Subcutaneous abdominal adipose tissue (tissue), 5 donors: ENCODE data around the gene ARHGAP15.

Experiments
- H3K27ac ChIP-seq: one replicate; pipeline ENCODE4 v1.7.0; 2013; ENCODE audit warnings: low read depth, mild to moderate bottlenecking, inconsistent platforms, low read length, moderate library complexity
- H3K27me3 ChIP-seq, 5 donors: one replicate each; pipeline ENCODE4 v1.7.0; 2013; ENCODE audit warnings: low read length in 5 of 5, inconsistent platforms in 1 of 5; ENCODE audit not compliant: control insufficient read depth in 5 of 5, insufficient read depth in 4 of 5
- H3K36me3 ChIP-seq, 5 donors: one replicate each; pipeline ENCODE4 v1.7.0; 2013; ENCODE audit warnings: low read length in 5 of 5; ENCODE audit not compliant: control insufficient read depth in 5 of 5, insufficient read depth in 5 of 5
- H3K4me1 ChIP-seq, 5 donors: one replicate each; pipeline ENCODE4 v1.7.0; 2013; ENCODE audit warnings: low read length in 5 of 5, mild to moderate bottlenecking in 3 of 5, moderate library complexity in 1 of 5; ENCODE audit not compliant: control insufficient read depth in 5 of 5, insufficient read depth in 5 of 5
- H3K4me3 ChIP-seq, 5 donors: one replicate each; pipeline ENCODE4 v1.7.0; 2013; ENCODE audit warnings: low read length in 5 of 5, low read depth in 1 of 5
- H3K9ac ChIP-seq, 5 donors: one replicate each; pipeline ENCODE4 v1.7.0; 2013; ENCODE audit warnings: low read length in 5 of 5, mild to moderate bottlenecking in 4 of 5, moderate library complexity in 3 of 5
- H3K9me3 ChIP-seq, 5 donors: one replicate each; pipeline ENCODE4 v1.7.0; 2013; ENCODE audit warnings: low read length in 5 of 5; ENCODE audit not compliant: control insufficient read depth in 5 of 5
- donor health status: healthy.
- donor health status: healthy.
- donor health status: healthy.
- donor health status: healthy.
- donor health status: healthy.

ARHGAP15 gene

DNA sequence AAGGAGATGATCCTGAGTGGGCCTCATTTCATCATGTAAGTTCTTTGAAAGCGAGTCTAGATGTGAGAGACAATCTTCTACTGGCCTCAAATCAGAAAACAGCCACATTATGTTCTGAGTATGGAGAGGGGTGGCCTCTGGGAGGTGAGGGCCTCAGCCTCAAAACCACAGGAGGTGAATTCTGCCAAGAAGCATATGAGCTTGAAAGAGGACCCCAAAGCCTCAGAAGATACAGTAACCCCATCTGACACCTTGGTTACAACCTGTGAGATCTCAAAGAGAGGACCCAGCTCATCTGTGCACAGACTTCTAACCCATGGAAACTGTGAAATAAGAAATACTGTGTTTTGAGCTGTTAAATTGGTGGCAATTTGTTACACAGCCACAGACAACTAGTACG lies 200.1 kb downstream of the ARHGAP15 start:
- H3K27ac ChIP-seq, result no peak overlapping the region
- no peaks in the 10 kb centered on the region for H3K36me3 ChIP-seq
- H3K9me3 ChIP-seq, result no peaks in the 10 kb centered on the region
- no peak overlapping the region for H3K4me3 ChIP-seq
- no peak overlapping the region for H3K9ac ChIP-seq
- no peaks in the 10 kb centered on the region for H3K4me1 ChIP-seq
- H3K27me3 ChIP-seq, result no peaks in the 10 kb centered on the region

DNA sequence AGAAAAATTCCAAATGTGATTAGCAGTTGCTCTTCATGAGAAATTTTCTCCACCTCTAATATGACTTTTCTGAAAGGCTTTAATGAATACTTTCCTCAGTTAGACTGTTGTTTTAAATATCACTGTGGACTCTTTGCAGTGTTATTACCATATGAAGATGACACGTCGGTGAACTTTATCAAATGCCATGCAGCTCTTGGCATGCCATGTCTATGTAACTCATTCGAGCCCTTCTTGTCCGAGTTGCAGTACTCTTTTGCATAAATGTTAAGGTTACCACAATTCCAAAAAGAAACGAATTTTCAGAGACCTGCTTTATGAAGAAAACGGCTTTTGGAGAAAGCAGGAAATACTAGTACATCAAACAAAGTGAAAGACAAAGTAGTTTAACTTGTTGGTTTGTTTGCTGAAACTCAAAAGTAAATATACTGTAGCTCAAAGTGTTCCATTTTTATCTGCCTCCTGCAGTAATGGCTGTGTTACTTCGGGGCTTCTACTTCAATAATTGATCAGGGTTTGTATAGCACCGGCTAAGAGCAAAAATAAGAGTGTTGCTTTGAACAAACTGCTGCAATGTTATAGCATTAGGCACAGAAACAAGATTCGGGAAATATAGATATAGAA lies 204.1 kb downstream of the ARHGAP15 start:
- no peaks in the 10 kb centered on the region for H3K9me3 ChIP-seq
- no peaks in the 10 kb centered on the region for H3K36me3 ChIP-seq
- H3K27me3 ChIP-seq, result no peaks in the 10 kb centered on the region
- no peak overlapping the region for H3K4me3 ChIP-seq
- H3K9ac ChIP-seq, result no peak overlapping the region
- H3K27ac ChIP-seq, result no peak overlapping the region
- H3K4me1 ChIP-seq, result no peaks in the 10 kb centered on the region

DNA sequence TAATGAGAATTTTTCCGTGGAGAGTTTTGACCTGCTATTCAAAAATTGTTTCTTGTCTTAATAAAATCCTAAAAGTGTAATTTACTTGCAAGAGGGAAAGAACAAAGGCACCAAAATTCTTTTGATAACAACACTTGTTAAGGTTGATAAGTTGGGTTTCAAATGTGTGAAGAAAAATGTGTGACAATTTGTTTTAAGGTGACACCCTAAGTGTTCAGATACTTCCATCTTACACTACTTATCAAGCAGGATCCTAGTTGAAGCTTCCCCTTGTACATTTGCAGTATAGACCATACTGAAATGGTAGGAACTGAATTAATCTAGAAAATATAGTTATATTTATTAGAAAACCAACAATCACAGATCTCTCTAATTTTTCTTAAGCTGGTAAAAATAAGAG lies 204.6 kb downstream of the ARHGAP15 start:
- Histone ChIP-seq H3K9ac (no peak overlapping the region), H3K36me3 (no peaks in the 10 kb centered on the region), H3K4me1 (no peaks in the 10 kb centered on the region), H3K9me3 (no peaks in the 10 kb centered on the region), H3K27ac (no peak overlapping the region), H3K27me3 (no peaks in the 10 kb centered on the region), H3K4me3 (no peak overlapping the region)

DNA sequence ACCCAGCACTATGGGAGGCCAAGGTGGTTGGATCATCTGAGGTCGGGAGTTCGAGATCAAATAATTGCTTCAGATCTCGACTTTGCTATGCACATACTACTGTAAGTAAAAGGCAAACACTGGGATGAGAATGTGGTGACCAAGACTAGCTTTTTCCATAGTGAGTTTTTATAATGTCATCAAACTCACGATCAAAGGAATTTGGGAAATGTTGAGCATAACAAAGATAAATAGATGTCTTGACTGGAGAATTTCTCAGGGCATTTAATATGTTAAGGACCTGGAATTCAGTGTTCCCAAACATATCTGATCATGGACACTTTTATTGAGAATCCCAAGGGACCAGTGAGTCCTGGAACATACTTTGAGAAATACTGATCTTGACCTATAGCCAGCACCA lies 205.6 kb downstream of the ARHGAP15 start:
- H3K4me3 ChIP-seq, result no peak overlapping the region

DNA sequence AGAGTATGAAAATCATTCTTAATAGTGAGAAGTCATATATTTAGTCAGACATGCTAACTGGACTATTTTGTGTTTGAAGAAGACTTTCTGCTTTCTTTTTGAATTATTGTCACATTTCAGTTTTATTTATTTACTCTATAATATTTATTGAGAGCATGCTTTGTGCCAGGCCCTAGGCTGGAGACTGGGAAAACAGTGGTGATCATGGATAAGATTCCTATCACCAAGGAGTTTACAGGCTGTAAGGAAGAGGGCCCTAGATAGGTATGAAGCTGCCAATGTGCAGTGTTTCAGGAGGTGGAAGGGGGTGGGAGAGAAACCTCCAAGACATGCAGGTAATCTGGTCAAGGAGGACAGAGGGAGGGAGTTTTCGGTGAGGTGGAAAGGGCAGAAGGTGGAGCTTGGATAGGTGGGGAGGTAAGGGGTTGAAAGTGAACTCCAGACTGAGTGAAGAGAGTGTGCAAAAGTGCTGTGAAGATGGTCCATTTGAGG lies 207.5 kb downstream of the ARHGAP15 start:
- H3K4me1 ChIP-seq, result no peaks in the 10 kb centered on the region
- no peak overlapping the region for H3K4me3 ChIP-seq
- H3K36me3 ChIP-seq, result no peaks in the 10 kb centered on the region
- H3K9ac ChIP-seq, result no peak overlapping the region
- H3K27me3 ChIP-seq, result no peaks in the 10 kb centered on the region
- no peak overlapping the region for H3K27ac ChIP-seq
- H3K9me3 ChIP-seq, result no peaks in the 10 kb centered on the region

More for the DNA sequence above, 205.6 kb downstream of the ARHGAP15 start:
- H3K4me1 ChIP-seq, result no peaks in the 10 kb centered on the region
- H3K36me3 ChIP-seq, result no peaks in the 10 kb centered on the region
- no peak overlapping the region for H3K27ac ChIP-seq
- no peaks in the 10 kb centered on the region for H3K27me3 ChIP-seq
- H3K9ac ChIP-seq, result no peak overlapping the region
- H3K9me3 ChIP-seq, result no peaks in the 10 kb centered on the region

DNA sequence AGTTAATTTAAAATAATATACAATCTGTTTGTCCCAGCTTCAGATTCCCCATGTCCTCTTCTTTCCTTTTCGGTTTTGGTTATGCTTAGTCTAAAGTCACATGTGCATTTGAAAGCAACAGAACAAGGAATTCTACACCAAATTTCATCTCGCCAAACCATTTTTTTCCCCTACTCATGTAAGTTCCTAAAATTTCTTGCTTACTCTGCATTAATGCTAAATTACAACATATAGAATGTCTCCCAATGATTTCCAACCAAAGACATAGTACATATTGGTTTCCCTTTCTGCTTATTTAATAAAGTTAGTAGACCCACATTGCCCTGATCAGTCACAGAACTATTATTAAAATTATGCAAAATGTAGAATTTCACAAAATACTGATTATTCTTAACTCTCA lies 212.3 kb downstream of the ARHGAP15 start:
- Histone ChIP-seq H3K27me3 (no peaks in the 10 kb centered on the region), H3K9ac (no peak overlapping the region), H3K27ac (no peak overlapping the region), H3K4me1 (no peaks in the 10 kb centered on the region), H3K9me3 (no peaks in the 10 kb centered on the region), H3K4me3 (no peak overlapping the region), H3K36me3 (no peaks in the 10 kb centered on the region)

DNA sequence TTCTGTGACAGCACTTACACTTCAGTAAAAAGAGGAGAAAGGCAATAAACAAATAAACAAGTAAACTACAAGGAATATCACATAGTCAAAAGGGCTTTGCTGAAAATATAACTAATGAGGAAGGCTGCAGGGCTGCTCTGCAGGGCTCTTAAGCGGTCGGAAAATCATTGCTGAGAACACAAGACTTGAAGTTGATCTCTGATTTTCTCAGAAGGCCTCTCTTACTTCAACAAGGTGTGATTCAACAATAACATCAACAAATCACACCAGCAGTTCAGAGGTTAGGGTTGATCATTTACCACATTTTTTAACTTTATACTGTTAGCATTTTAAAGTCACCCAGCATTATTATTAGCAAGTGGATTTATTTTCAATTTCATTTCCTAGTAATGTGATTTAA lies 215.6 kb downstream of the ARHGAP15 start:
- H3K36me3 ChIP-seq, result no peaks in the 10 kb centered on the region
- no peak overlapping the region for H3K9ac ChIP-seq
- no peaks in the 10 kb centered on the region for H3K4me1 ChIP-seq
- H3K4me3 ChIP-seq, result no peak overlapping the region
- H3K27me3 ChIP-seq, result no peaks in the 10 kb centered on the region
- no peaks in the 10 kb centered on the region for H3K9me3 ChIP-seq
- no peak overlapping the region for H3K27ac ChIP-seq

DNA sequence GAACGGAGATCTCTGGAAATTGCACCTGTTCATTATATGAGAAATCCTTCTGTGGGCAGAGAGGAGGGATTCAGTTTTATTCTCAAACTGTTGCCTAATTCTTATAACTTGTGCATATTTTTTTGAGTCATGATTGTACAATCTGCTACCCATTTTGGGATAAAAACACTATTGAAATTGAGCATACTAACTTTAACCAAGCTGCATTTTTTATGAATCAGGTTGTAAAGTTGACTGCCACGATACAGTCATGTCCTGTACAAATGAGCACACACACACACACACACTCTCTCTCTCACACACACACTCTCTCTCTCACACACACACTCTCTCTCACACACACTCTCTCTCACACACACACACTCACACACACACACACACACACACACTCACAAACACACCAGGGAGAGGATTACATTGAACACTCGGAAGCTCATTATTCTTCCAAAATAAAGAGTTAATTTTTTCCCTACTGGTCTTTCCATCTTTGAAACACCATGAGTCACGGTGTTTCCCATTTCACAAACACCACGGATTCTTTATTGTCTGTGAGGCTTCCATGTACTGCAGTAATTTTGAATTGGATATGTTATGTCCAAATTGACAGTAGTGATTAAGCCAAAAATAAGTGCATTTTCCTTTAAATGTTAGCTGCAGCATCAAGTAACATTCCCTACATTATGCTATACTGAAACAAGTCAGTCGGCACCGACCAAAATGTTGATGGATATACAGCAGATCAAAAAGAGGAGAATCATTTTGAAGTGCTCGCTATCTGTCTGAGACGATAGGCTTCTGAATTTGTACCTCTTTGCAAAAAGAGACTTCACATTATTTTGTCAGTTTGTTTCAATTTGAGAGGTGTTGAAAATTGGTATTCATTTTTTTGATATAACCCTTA lies 216.9 kb downstream of the ARHGAP15 start:
- Histone ChIP-seq H3K4me3 (no peak overlapping the region), H3K4me1 (no peaks in the 10 kb centered on the region), H3K36me3 (no peaks in the 10 kb centered on the region), H3K9me3 (no peaks in the 10 kb centered on the region), H3K27me3 (no peaks in the 10 kb centered on the region), H3K27ac (no peak overlapping the region), H3K9ac (no peak overlapping the region)

DNA sequence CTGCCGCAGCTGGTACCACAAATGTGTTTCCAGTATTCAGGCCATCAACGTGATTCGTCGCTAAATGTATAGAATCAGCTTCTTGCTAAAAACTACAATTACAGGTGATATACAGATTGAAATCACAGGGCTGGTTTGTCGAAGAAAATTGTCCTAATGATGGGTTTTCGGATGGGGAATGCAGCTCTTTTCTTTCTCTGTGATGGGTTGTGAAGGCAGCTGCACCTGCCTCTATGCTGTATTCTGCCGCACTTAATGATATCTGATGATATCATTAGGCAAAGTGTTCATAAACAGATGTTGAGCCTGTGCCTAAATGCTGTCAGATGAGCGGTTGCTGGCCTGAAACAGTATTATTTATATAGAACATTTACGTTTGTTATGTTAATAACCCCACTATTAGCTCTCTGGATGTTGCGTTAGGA lies 218.1 kb downstream of the ARHGAP15 start:
- Histone ChIP-seq H3K27ac (no peak overlapping the region), H3K9me3 (no peaks in the 10 kb centered on the region), H3K36me3 (no peaks in the 10 kb centered on the region), H3K4me3 (no peak overlapping the region), H3K4me1 (no peaks in the 10 kb centered on the region), H3K27me3 (no peaks in the 10 kb centered on the region), H3K9ac (no peak overlapping the region)

DNA sequence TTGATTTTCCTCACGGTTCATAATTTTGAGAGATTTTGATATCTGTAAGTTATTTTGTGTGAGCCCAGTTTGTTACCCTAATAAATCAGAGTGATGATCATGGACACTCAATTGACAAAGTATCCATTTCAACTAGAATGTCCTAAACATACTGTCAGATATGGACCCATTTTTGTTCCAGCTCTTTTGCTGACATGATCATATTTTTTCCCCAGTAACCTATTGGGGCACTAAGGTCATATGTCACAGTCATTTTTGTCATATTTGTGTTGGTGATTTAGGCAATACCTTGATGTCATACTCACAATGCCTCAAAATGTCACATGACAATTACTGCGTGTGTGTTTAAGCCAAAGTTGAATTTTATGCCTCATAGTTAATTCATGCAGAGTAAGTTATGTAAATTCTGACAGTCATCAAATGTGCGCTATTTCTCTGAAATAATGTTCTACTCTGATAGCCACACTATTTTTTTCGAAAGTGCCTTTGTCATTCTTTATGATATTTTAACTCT lies 218.7 kb downstream of the ARHGAP15 start:
- H3K9me3 ChIP-seq, result no peaks in the 10 kb centered on the region
- H3K27me3 ChIP-seq, result no peaks in the 10 kb centered on the region
- no peaks in the 10 kb centered on the region for H3K4me1 ChIP-seq
- H3K27ac ChIP-seq, result no peak overlapping the region
- H3K9ac ChIP-seq, result no peak overlapping the region
- no peak overlapping the region for H3K4me3 ChIP-seq
- H3K36me3 ChIP-seq, result no peaks in the 10 kb centered on the region
